Amniotic epithelial cell (primary cell): Measurements from ENCODE around the gene GJB4.
A peak's percentile ranks its signal among the peaks of the same experiment; 100 is the strongest.
"Not testable (repeated sequence)": the region's sequence is repeated elsewhere in the genome, so short reads cannot be mapped to it uniquely, and the experiment has no call there.

Experiments
- DNase-seq: peaks from one replicate; pipeline ENCODE4 v3.0.0-alpha.2; 2010; ENCODE audit warnings: low read depth

The GJB4 gene

DNA sequence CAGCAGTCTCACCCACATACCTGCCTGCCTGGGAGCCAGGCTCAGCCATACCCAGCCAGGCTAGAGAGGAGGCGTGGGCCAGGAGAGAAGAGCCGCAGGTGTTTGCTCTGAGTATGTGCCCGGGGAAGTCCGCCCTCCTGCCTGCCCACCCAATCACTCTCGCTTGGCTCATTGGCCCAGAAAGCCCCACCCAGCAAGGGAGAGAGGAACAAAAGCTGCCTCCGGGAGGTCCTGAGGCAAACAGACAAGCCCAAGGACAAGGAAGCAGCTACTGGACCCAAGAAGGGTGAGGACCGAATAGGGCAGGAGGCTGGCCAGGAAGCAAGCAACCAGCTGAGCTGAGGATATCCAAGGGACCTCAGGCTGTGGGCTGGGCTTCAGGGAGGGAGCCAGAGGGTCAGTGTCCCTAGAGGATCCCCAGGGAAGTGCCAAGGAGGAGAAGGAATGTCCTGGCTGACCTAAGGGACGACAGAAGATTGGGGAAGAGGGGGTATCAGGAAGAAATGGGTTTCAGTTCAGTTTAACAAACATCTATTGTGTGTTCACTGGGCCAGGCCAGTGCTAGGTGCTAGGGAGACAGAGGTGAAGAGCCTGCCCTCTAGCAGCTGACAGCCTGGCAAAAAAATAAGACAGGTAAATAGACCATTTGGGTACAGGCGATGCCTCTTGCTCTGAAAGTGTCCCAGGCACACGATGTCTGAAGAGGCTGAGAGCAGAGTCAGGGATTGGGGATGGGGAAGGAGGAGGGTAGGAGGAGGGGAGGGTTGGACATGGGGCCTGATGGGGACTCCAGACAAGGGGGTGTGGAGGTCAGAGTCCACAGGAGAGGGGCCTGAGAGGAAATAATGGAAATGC, at the start of gene GJB4:
Gene GJB4 (plus strand): TSS at position 238 of the 855 bp plus-strand sequence. CDS start 1,515 bp downstream, outside the sequence.
- no peak for DNase-seq

DNA sequence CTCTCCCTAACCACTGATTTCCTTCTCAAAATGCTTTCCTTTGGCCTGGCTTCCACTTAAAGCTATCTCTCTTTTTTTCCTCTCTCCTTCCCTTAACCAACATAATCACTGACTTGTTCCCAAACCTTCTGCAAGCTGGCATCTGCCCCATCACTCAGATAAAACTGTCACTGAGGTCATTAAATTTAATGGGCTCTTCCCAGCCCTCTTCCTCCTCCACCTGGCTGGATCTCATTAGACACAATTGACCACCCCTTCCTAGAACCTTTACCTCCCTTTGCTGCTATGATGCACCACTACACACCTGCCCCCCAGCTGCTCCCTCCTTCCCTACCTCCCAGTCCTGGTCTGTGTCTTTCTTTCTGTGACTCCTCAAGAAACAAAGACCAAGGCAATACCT, 48.7 kb upstream of the GJB4 start:
- DNase-seq = no peak

DNA sequence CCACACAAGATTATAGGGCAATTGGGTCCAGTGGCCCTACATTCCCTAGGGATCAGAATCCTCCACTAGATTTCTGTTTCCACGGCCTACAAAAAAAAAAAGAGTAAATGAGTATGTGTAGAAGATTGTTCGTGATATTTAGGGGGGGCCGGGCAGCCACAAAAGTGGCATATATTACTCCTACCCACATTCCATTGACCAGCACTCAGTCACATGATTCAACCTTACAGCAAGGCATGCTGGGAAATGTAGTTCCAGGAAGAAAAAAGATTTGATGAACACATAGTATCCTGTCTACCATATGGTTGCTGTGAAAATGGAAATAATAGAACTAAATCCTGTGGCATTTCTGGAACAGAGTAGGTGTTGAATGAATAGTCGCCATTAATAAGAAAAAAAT, 48.1 kb upstream of the GJB4 start:
- DNase-seq = no peak

DNA sequence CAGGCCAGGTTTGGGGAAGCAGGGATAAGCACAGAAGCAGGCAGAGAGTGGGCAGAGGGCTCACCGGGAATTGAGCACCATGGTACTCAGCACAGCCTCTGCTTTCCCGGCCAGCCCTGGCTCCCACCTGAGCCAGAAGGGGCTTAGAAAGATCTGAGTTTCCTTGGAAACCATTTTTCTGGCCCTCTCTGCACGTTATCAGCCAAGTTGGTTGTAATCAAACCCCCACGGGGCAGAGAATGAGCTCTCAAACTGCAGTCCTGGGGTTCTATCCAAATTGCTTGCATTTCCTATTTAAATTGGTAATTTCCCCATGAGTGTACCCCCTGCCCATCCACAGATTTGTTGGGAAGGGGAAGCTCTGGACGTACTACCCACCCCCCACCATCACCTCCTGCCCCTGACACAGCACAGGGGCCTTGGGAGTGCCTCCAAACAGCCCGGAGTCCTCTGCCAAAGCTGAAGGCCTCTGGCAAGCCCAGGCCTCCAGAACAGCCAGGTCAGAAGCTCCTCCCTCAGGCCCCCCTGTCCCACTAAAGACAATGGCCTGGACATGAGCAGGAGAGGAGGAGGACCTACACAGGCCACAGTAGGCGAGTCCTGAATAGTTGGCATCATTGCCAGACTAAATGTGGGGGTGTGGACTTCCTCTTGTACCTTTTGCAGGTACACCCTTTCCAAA, 47.4 kb upstream of the GJB4 start:
- DNase-seq = no peak

DNA sequence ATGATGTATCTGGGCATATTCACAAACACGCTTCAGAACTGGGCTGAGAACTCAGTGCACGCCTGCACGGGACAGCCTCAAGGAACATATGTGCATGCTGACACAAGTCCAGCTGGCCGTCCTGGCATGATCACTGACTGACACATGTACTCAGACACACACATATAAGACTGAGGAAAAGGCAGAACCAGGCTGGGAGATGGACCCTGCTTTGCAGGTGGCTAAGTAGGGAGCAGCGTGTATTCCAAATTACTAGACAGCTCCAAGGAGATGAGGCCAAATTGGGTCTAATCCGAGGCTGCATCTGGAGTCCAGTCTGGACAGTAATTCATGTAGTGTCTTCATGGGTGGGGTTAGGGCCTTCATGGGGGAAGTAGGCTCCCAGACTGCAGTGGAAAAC, 46.1 kb upstream of the GJB4 start:
- no peak for DNase-seq

DNA sequence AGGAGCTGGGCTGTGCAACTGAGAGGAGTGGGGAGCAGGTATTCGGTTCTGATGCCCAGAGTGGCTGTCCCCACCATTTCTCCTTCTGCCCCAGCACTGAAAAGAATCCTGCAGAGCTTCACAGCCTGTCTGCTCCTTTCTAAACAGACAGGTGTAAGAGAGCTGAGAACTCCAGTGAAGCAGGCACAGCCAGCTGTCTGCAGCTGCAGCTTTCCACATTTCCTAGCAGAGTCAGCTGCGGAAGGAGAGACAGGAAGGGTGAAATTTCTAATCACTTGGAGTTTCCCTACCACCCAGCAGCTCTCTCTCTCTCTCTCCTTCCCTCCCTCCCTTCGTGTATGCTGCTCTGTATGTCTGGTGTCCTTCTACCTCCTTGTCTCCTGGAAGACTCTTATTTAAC, 45.2 kb upstream of the GJB4 start:
- DNase-seq = no peak

DNA sequence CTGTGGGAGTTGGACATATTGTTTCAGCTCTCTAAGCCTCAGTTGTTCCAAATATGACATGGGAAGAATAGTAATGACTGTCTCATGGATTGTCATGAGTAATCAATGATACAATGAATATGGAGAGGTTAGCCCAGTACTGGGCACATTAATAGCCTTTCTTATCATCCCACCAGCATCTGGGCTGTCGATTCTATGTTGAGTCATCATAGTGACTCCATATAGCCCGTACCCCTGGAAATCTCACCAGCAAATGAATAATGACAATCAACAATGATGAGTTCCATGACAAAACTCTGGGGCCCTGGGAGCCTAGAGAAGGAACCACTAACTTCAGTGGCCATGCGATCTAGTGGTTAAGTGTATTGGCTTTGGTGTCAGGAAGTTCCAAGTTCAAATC, 44.4 kb upstream of the GJB4 start:
- no peak for DNase-seq

DNA sequence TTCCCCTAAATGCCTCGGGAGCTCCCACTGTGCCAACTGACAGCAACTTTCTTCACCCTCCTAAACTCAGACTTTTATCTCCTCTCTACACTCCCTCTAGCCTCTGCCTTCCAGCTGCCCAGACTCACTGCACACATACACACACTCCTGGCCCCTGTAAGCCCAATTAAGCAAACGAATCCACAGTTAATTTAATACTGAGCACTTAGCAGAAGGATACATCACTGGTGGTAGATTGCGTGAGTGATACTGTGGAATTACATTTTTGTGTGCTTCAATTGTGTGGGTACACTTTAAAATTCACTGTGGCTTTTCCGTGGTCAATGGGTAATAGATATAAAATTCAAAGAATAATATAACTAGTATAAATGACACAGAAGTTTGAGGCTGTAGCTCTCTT, 38.3 kb upstream of the GJB4 start:
- DNase-seq = no peak

DNA sequence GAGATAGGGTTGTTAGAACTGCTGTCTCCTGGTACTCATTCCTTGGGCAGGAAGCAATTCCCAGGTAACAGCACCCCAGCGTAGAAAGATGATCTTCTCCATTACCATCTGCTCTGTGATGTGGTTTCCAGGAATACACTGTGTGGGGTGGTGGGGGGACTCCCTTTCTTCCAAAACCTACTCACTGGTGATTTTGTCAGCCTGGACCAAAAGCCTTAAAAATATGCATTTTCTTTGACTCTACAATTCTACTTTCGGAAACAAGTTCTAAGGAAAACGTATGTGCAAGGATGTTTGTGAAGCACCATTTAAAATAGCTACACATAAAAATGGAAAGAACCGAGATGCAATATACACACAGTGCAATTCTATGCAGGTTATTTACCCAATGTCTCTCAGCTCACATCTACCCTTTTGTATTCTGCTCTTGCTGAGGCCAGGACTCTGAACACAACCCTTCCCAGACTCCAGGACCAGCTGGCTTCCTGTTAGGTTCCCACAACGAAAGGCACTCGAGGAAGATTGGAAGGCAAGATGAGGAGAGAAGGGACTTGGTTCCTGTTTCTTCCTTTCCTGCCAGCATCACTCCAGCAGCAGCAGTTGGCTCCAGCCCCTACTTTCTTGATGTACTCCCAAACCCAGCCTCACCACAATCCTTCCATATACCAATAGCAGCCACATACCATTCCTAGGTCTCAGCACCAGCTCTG, 37.7 kb upstream of the GJB4 start:
- DNase-seq = no peak

DNA sequence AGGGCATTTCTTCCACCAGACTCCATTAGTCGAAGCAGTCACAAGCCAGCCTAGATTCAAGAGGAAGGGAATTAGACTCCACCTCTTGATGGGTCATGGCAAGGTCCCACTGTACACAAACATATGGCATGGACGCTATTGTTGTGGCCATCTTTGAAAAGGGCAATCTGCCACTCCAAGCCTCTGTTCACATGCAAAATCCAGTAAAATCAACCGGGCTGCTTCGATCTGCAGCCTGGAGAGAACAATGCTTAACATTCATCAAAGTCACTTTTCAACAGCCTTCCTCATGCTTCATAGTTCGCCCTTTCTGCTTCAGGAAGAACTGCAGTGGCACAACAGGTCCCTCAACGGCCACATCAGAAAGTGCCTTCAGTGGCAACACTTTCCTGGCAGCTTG, 32.7 kb upstream of the GJB4 start:
- DNase-seq = no peak

DNA sequence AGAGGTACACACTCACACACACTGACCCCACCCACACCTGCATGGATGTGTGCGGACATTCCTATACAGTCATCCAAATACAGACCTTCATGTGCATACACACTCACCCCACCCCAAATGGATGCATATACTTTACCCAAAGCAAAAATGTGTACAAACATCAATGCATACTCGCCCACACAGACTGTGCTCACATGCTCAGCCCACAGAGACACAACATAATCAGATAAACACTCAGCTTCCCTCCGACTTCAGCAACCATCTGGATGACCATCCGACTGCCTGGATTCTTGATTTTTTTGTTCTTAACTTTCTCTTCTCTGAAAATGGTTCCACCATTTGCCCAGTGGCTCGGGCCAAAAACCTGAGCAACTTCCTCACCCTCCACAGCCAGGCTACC, 29.1 kb upstream of the GJB4 start:
- DNase-seq = no peak

DNA sequence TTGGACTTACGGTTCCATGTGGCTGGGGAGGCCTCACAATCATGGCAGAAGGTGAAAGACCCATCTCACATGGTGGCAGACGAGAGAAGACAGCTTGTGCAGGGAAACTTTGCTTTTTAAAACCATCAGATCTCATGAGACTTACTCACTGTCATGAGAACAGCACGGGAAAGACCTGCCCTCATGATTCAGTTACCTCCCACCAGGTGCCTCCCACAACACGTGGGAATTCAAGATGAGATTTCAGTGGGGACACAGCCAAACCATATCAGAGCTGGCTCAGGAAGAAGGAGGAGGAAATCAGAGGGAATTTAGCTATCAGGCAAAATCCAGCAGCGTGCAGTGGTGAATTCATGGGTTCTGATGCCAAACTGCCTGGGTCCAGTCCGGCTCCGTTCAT, 26.7 kb upstream of the GJB4 start:
- not testable (repeated sequence) for DNase-seq

DNA sequence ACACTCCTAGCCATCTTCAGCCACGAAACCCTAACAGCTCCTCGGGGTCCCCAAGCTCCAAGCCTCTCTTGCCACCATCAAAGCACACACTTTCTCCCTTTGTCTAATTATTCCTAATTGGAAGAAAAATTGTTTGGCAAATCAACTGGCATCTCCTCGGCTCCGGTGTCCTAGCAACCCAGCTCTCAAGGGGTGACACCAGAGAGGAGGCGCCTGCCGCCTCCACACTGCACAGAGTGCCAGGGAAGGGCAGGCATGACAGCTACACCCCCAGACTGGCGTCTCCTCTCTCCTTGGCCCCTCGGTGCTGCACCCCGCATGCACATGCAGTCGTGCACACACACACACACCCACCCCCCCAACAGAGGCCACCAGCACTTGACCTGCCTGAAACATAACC, 22.8 kb upstream of the GJB4 start:
- no peak for DNase-seq

DNA sequence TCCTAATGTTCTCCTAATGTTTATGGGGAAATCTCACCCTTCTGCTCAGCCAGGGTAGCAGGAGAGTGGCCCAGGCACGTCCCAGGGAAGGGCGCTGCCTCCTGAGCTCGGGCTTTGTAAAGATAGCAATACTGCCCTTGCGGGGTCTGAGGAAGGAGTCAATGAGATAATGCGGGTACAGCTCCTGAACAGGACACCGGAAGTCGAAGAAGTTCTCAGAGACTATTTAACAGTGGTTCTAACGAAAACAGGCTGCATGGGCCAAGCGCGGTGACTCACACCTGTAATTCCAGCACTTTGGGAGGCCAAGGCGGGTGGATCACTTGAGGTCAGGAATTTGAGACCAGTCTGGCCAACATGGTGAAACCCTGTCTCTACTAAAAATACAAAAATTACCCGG, 22.3 kb upstream of the GJB4 start:
- DNase-seq = not testable (repeated sequence)

DNA sequence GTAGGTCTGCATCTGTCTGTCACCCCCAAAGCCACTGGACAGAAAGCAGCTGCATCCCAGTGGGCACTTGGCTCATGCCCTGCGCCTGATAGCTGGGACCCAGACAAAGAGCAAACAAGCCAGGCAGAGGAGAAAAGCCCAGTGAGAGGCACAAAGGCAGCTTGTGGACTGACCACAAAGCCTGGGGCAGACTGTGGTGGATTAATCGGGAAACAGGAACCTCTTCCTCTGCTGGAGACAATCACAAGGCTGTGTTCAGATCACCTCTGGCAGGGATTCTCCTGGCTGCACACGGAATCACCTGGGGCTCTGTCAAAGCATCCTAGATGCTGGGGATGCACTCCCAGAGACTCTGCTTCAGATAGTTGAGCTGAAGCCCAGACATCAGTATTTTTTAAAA, 19.9 kb upstream of the GJB4 start:
- DNase-seq = no peak

DNA sequence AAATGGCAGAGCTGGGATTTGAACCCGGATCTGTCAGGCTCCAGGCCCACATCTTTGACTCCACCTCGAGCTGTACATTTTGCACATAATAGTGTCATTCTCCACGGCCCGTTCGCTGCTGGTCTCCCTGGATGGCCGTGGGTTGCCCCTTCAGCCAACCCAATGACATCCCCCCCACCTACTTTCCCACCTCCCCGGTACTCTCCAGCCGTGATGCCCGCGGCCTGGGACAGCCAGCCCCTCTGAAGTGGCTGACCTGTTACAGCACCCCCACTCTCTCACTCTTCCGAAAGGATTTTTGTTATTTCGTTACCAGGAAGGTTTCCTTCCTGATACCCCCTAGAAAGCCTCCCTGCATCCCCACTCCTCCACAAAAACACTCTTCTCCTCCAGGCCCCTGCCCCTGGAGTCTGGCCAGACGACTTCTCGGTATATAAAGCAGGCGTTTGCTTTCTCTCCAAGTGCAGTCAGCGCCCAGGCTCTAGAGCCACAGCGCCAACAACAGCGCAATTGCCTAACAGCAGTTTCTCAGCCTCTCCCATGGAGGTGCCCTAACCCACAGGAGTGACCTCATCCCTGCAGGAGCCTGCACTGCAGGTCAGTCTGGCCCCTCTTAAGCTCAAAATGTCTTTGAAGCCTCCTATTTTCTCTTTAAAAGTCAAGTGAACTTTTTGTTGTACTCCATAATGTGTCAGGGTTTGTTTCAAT, 19.2 kb upstream of the GJB4 start:
- DNase-seq = peak; percentile 13

DNA sequence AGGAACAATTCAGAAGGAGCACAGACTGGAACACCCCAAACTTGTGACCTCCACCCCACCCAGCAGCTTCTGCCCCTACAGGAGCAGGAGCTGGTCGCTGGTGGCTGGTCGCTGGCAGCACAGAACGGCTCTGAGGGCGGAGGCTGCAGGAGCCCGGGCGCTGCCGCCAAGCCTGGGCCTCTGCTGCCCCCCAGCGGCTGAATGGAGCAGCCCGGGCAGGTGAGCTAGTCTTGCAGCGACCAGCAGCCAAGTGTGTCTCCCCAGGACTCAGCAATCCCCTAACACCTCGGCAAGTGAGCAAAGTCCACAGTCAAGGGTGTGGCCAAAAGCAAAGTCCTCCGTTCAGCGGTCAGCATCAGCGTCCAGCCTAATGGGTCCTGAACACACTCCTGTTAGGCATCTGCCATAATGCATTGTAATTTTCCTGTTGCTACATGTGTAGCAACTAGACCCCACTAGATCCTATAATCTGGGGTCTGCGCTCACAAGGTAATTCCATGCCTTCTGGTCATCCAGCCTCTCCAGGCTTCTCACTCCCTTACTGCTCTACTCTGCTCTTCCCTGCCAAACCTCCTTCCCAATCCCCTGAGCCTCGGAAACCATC, 16.8 kb upstream of the GJB4 start:
- DNase-seq = peak; percentile 34

DNA sequence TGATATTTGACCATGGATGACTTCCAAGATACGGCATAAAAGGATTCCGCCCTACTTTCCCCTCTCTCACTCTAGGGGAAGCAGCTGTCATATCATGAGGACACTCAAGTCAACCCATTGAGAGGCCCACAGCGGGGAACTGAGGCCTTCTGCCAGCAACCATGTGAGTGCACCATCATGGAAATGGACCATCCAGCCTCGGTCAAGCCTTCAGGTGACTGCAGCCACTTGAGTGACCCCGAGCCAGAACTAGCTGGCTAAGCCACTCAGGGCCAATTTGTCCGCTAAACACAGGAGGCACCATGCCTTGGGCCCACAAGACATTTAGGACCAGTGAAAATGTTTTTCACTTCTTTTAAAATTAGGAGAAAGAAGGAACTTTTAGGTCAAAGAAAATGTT, 15.8 kb upstream of the GJB4 start:
- DNase-seq = no peak

DNA sequence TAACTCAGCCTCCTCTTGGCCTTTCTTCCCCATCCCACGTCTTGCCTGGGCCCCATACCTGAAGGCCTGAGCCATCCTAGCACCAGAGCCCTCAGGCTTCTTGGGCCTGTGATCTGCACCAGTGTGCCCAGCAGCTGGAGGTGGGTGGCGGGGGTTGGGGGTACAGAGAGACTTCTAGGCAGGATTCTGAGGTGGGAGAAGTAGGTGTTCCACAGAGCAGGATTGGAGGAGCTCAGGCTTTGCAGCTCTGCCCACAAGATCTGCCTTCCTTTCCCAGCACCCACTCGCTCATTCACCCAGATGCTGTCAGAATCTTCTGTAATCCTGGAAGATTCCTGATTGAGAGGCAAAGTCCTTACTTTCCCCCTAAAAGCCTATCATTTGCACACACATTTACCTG, 14.7 kb upstream of the GJB4 start:
- no peak for DNase-seq

DNA sequence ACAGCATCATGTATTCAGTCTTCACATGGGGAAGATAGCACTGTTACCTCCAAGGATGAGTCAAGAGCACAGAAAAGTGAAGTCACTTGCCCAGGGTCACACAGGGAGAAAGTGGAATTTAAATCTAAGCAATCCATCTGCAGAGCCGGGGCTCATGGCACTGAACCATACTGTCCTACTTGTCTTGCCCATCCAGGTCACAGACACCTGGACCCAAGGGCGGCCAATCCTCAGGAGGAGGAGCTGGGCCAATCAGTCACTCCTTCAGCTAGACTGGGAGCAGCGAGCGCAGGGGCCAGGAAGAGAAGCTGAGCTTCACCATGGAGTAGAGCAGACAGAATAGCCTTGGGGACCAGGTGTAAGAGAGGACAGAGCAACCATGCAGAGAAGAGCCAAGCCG, 13.9 kb upstream of the GJB4 start:
- no peak for DNase-seq

DNA sequence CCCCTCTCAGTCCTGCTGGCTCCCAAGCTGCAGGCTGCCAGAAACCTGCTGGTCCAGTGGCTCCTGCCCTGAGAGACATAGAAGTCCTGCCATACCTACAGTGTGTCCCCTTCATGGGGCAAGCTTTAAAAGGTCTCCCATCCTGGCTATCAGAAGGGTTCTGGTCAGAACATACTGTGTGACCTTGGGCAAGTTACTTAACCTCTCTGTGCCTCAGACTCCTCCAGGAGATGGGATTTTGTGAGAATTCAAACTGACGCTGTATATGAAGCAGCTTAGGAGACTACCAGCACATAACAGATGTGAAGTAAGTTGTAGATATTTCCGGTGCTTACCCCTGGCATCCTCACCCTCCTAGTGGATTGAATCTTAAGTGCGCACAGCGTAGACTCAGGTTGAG, 13.4 kb upstream of the GJB4 start:
- DNase-seq = no peak
